OCI-M2 (cell line): ENCODE measurements around the gene CCR9.

Experiments
- DNase-seq: peaks from one replicate; lab custom pipeline; 2025; ENCODE audit not compliant: unreplicated experiment; lab: John Stamatoyannopoulos, UW

CCR9 gene

GRCh38 chr3:45871780-45872179, 14.6 kb upstream of the CCR9 start:
- no peak for DNase-seq

GRCh38 chr3:45872569-45872968, 13.8 kb upstream of the CCR9 start:
- no peak for DNase-seq

- DNase-seq, result no peak
Measured at GRCh38 chr3:45873036-45873435, 13.3 kb upstream of the CCR9 start.

- no peak for DNase-seq
Measured at GRCh38 chr3:45873638-45874037, 12.7 kb upstream of the CCR9 start.

- DNase-seq, result no peak
Measured at GRCh38 chr3:45874677-45875346, 11.5 kb upstream of the CCR9 start.

GRCh38 chr3:45878124-45878523, 8.2 kb upstream of the CCR9 start:
- no peak for DNase-seq

- no peak for DNase-seq
Measured at GRCh38 chr3:45880725-45881077, 5.6 kb upstream of the CCR9 start.

- DNase-seq, result no peak
Measured at GRCh38 chr3:45881078-45882022, 5.0 kb upstream of the CCR9 start.

GRCh38 chr3:45884368-45885201, 1.8 kb upstream of the CCR9 start:
- DNase-seq, result no peak

- no peak for DNase-seq
Measured at GRCh38 chr3:45887285-45887684, 942 bp downstream of the CCR9 start.

GRCh38 chr3:45887759-45888511, 1.6 kb downstream of the CCR9 start:
- DNase-seq, result no peak

- DNase-seq, result no peak
Measured at GRCh38 chr3:45889337-45889736, 3.0 kb downstream of the CCR9 start.

GRCh38 chr3:45890405-45890804, 4.1 kb downstream of the CCR9 start:
- no peak for DNase-seq

GRCh38 chr3:45892161-45892560, 5.8 kb downstream of the CCR9 start:
- no peak for DNase-seq

GRCh38 chr3:45894015-45894414, 7.7 kb downstream of the CCR9 start:
- DNase-seq, result no peak

GRCh38 chr3:45895686-45896468, 9.5 kb downstream of the CCR9 start:
- no peak for DNase-seq

GRCh38 chr3:45896956-45897355, 10.6 kb downstream of the CCR9 start:
- DNase-seq, result no peak

- DNase-seq, result no peak
Measured at GRCh38 chr3:45904931-45905330, 18.6 kb downstream of the CCR9 start.

GRCh38 chr3:45905755-45906154, 19.4 kb downstream of the CCR9 start:
- DNase-seq, result no peak
